Endothelial cell of umbilical vein (primary cell): ENCODE data around the gene RGL4. TPM values are rescaled to one million over a fixed set of nuclear protein-coding genes. Genes with fewer than 3 reads are reported as not detected.

ENCODE experiments used
- BruUV-seq: library from RNA; stranded (reverse); fragments of 400-500 nt; replicated peaks from 2 replicates; lab custom pipeline; 2021; lab: Mats Ljungman, UMichigan
- CTCF ChIA-PET: fragments of 300-600, 350-600 bp; sonication (Branson Sonifier 250); formaldehyde crosslinking; loops from one replicate; lab custom pipeline; 2021; ENCODE audit warnings: antibody characterized with exemption, inconsistent platforms; lab: Charles Lee
- POLR2A ChIA-PET: fragments of 300-600, 350-600 bp; sonication (Branson Sonifier 250); formaldehyde crosslinking; loops from one replicate; lab custom pipeline; 2021; ENCODE audit warnings: antibody characterized with exemption, inconsistent platforms; lab: Charles Lee
- DNase-seq: peaks from one replicate; pipeline ENCODE4 v3.0.0-alpha.2; 2011; ENCODE audit warnings: low read depth, low spot score
- FAIRE-seq: peaks from 2 replicates; lab custom pipeline; 2011; peaks lifted over from hg19 to GRCh38; lab: Jason Lieb, UNC
- H2AFZ ChIP-seq: 2 replicates; pipeline ENCODE4 v1.6.0; 2012; ENCODE audit warnings: low read depth, low read length, control low read depth, inconsistent platforms
- H3K27ac ChIP-seq: 2 replicates; pipeline ENCODE4 v1.5.1; 2011; ENCODE audit warnings: low read depth, mild to moderate bottlenecking, control low read depth, low read length, moderate library complexity; ENCODE audit not compliant: insufficient read depth
- H3K27me3 ChIP-seq, 2 experiments: 2 replicates each; pipeline versions ENCODE4 v1.6.0 to v1.6.1; 2011; ENCODE audit warnings: low read length in 2 of 2, mixed read lengths in 1 of 2; ENCODE audit not compliant: control insufficient read depth in 2 of 2, insufficient read depth in 2 of 2
- H3K36me3 ChIP-seq, 2 experiments: 2 replicates in 1 of 2; 3 replicates in 1 of 2; pipeline ENCODE4 v1.5.1; 2011; ENCODE audit warnings: low read length in 2 of 2, mild to moderate bottlenecking in 1 of 2, moderate library complexity in 1 of 2; ENCODE audit not compliant: control insufficient read depth in 2 of 2, insufficient read depth in 2 of 2; ENCODE audit errors: extremely low read depth in 1 of 2
- H3K4me1 ChIP-seq: 3 replicates; pipeline ENCODE4 v1.5.1; 2011; ENCODE audit warnings: mild to moderate bottlenecking, low read length; ENCODE audit not compliant: control insufficient read depth, insufficient read depth; ENCODE audit errors: extremely low read depth
- H3K4me2 ChIP-seq: 2 replicates; pipeline ENCODE4 v1.6.1; 2011; ENCODE audit warnings: low read length, control low read depth, mixed read lengths; ENCODE audit not compliant: insufficient read depth
- H3K4me3 ChIP-seq, 3 experiments: fragments of 200-600 bp in 1 of 3; sonication (generic), shearing (Covaris generic) in 1 of 3; replicated peaks in 1 of 3; 2 replicates each; pipeline ENCODE4 v1.5.1; 2011 to 2016; ENCODE audit warnings: control low read depth in 3 of 3, low read length in 3 of 3, mild to moderate bottlenecking in 2 of 3, inconsistent platforms in 1 of 3, low read depth in 1 of 3, moderate library complexity in 1 of 3; ENCODE audit not compliant: insufficient read depth in 1 of 3
- H3K79me2 ChIP-seq: 2 replicates; pipeline ENCODE4 v1.6.0; 2012; ENCODE audit warnings: low read length, inconsistent platforms; ENCODE audit not compliant: control insufficient read depth, insufficient read depth
- H3K9ac ChIP-seq: replicated peaks from 2 replicates; pipeline ENCODE3; 2011; ENCODE audit warnings: low read length, control low read depth; ENCODE audit not compliant: insufficient read depth; ENCODE audit errors: extremely low read depth
- H3K9me1 ChIP-seq: replicated peaks from 3 replicates; pipeline ENCODE4 v1.6.0; 2011; ENCODE audit warnings: mild to moderate bottlenecking, low read length; ENCODE audit not compliant: control insufficient read depth, insufficient read depth; ENCODE audit errors: extremely low read depth
- H3K9me3 ChIP-seq: replicated peaks from 2 replicates; pipeline ENCODE4 v1.5.1; 2012; ENCODE audit warnings: low read length, inconsistent platforms; ENCODE audit not compliant: control insufficient read depth, insufficient read depth
- H4K20me1 ChIP-seq: replicated peaks from 2 replicates; pipeline ENCODE3; 2011; ENCODE audit warnings: mild to moderate bottlenecking, low read length; ENCODE audit not compliant: control insufficient read depth, insufficient read depth; ENCODE audit errors: extremely low read depth
- EZH2 ChIP-seq: IDR thresholded peaks from 2 replicates; pipeline ENCODE4 v1.6.1; 2012; ENCODE audit warnings: borderline replicate concordance, low read depth, mild to moderate bottlenecking, moderate library complexity, low read length, inconsistent platforms; ENCODE audit not compliant: severe bottlenecking
- FOS ChIP-seq: IDR thresholded peaks from 2 replicates; pipeline ENCODE4 v1.6.1; 2011; ENCODE audit warnings: mild to moderate bottlenecking, low read length, moderate library complexity, borderline replicate concordance; ENCODE audit not compliant: insufficient read depth
- GATA2 ChIP-seq: IDR thresholded peaks from 2 replicates; pipeline ENCODE4 v1.7.0; 2011; ENCODE audit warnings: low read depth, mild to moderate bottlenecking, moderate library complexity, mixed read lengths, low read length; ENCODE audit not compliant: insufficient read length, insufficient read depth
- JUN ChIP-seq: IDR thresholded peaks from 2 replicates; pipeline ENCODE4 v1.6.1; 2011; ENCODE audit warnings: borderline replicate concordance, low read depth; ENCODE audit not compliant: insufficient read length, insufficient read depth
- MAX ChIP-seq: IDR thresholded peaks from 2 replicates; pipeline ENCODE4 v1.6.1; 2011; ENCODE audit not compliant: insufficient read depth, insufficient read length
- MYC ChIP-seq: IDR thresholded peaks from one replicate; pipeline ENCODE4 v1.6.1; 2011; ENCODE audit warnings: mild to moderate bottlenecking, low read depth, low read length
- POLR2A ChIP-seq: IDR thresholded peaks from 2 replicates; pipeline ENCODE4 v1.6.1; 2012; ENCODE audit warnings: low read depth, mild to moderate bottlenecking, control low read depth, low read length
- POLR2AphosphoS5 ChIP-seq: IDR thresholded peaks from 2 replicates; pipeline ENCODE4 v1.6.1; 2012; ENCODE audit warnings: low read depth, mild to moderate bottlenecking, control low read depth, low read length, moderate library complexity; ENCODE audit not compliant: insufficient read depth
- dilution Hi-C: fragments of 300-500 bp; cut with MboI; formaldehyde crosslinking; loops from one replicate; pipeline ENCODE4 v1.15.0; 2019; ENCODE audit warnings: low sequenced_read_pairs; ENCODE audit not compliant: extremely low pct_ligation_motif_present
- intact Hi-C: fragments of 100-400 bp; cut with micrococcal nuclease; formaldehyde crosslinking; loops from one replicate; pipeline ENCODE4 v1.10.0; 2022
- polyA plus RNA-seq, 4 experiments: library from polyadenylated mRNA; depleted of rRNA in 3 of 4; stranded (reverse) in 3 of 4; unstranded in 1 of 4; fragments of >200 nt; gene quantifications; 2 replicates each; pipeline versions ENCODE4 v1.2.1 to v1.2.3, GENCODE V29; 2011 to 2012; ENCODE audit warnings: missing spikeins in 1 of 4
- total RNA-seq: library from RNA; stranded (reverse); gene quantifications from 2 replicates; pipeline ENCODE4 v1.2.3, GENCODE V29; 2021
- TF ChIP-seq, protein P1 (sequence below), 2 donors: IDR thresholded peaks; 1 replicate in 1 of 2; 2 replicates in 1 of 2; pipeline ENCODE4 v1.5.1; 2011; ENCODE audit warnings: low read length in 2 of 2, mild to moderate bottlenecking in 2 of 2, moderate library complexity in 2 of 2, control low read depth in 1 of 2, inconsistent platforms in 1 of 2, low read depth in 1 of 2; ENCODE audit not compliant: insufficient read depth in 1 of 2; ENCODE audit errors: extremely low read depth in 1 of 2

The RGL4 gene
- total and polyA plus RNA-seq, 2 donors (not counting 3 experiments of a cell fraction or from before 2014, with no cell fraction given) = not detected

DNA sequence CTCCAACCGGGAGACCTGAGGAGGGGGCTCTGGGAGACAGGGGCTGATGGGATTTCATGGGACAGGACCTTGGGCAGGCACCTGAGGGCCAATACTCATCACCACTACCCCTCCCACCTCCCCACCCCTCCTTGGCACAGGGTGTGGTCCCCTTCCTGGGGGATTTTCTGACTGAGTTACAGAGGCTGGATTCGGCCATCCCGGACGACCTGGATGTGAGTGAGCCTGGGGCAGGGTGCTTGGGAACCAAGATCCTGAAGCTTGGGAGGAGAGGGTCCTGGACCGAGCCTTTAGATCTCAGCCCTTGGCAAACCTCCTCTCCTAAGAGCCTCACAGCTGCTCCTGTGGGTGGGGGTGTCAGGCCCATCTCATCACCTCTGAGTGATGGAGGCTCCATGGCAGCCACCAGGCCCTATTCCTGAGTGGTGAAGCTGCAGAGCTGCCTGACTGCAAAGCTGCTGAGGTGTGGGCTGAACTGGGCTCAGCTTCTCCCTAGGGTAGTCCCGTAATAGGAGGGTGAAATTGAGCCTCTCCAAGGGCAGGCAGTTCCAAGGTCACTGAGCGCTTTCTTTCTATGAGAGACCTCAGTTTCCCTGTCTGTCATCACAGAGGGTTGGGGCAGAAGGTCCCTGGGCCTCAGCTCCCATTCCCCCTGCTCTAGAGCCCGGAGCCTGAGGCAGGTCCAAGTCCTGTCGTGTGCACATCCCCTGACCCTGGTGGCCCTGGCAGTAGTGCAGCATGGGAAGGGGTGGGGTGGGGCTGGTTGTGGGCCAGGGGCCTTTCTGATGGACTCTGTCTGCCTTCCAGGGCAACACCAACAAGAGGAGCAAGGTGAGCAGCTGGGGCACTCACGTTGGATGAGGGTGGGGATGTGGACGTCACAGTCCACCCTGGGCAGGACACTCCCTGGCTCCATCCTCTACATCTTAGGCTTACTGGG, 6.5 kb downstream of the RGL4 start:
- ChIA-PET POLR2A (no interaction called here), CTCF (interaction anchor here (0.9 kb wide), 1 partner anchor 10 kb away, joined by 3 read pairs; no protein-coding TSS in a partner anchor)
- dilution Hi-C loops = no loop called here
- H3K4me2 ChIP-seq = no peak overlapping the region
- FAIRE-seq = no peak
- peaks cover 10 to 17% of the 10 kb centered on the region in 2 experiments for H3K36me3 ChIP-seq
- no peak for DNase-seq
- H3K27ac ChIP-seq = no peak overlapping the region
- H3K9me1 ChIP-seq = no peaks in the 10 kb centered on the region
- BruUV-seq = no TSS peak
- TF ChIP-seq JUN (no peak), MYC (no peak), POLR2AphosphoS5 (no peak), POLR2A (no peak), GATA2 (no peak), EZH2 (no peak), MAX (no peak), FOS (no peak)
- TF ChIP-seq, protein P1, sequence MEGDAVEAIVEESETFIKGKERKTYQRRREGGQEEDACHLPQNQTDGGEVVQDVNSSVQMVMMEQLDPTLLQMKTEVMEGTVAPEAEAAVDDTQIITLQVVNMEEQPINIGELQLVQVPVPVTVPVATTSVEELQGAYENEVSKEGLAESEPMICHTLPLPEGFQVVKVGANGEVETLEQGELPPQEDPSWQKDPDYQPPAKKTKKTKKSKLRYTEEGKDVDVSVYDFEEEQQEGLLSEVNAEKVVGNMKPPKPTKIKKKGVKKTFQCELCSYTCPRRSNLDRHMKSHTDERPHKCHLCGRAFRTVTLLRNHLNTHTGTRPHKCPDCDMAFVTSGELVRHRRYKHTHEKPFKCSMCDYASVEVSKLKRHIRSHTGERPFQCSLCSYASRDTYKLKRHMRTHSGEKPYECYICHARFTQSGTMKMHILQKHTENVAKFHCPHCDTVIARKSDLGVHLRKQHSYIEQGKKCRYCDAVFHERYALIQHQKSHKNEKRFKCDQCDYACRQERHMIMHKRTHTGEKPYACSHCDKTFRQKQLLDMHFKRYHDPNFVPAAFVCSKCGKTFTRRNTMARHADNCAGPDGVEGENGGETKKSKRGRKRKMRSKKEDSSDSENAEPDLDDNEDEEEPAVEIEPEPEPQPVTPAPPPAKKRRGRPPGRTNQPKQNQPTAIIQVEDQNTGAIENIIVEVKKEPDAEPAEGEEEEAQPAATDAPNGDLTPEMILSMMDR (IDR thresholded peaks at IDR 0.05; ENCODE audit: extremely low read depth in 1 of 2, insufficient read depth in 1 of 2, low read depth in 1 of 2, low read length in 2 of 2) = no peak
- no peaks in the 10 kb centered on the region for H3K27me3 ChIP-seq
- no peaks in the 10 kb centered on the region for H4K20me1 ChIP-seq
- H3K4me3 ChIP-seq = no peak overlapping the region
- H3K4me1 ChIP-seq = no peaks in the 10 kb centered on the region
- intact Hi-C loops = no loop called here
- no peak overlapping the region for H3K9ac ChIP-seq
- no peaks in the 10 kb centered on the region for H3K9me3 ChIP-seq
- no peak overlapping the region for H2AFZ ChIP-seq
- H3K79me2 ChIP-seq = peaks cover 9% of the 10 kb centered on the region
